NCI-H187 (cell line): Measurements from ENCODE around the gene RPTOR.

Experiments
- DNase-seq, 2 experiments: peaks; one replicate each; lab custom pipeline; 2025; lab: John Stamatoyannopoulos, UW

Gene RPTOR

DNA sequence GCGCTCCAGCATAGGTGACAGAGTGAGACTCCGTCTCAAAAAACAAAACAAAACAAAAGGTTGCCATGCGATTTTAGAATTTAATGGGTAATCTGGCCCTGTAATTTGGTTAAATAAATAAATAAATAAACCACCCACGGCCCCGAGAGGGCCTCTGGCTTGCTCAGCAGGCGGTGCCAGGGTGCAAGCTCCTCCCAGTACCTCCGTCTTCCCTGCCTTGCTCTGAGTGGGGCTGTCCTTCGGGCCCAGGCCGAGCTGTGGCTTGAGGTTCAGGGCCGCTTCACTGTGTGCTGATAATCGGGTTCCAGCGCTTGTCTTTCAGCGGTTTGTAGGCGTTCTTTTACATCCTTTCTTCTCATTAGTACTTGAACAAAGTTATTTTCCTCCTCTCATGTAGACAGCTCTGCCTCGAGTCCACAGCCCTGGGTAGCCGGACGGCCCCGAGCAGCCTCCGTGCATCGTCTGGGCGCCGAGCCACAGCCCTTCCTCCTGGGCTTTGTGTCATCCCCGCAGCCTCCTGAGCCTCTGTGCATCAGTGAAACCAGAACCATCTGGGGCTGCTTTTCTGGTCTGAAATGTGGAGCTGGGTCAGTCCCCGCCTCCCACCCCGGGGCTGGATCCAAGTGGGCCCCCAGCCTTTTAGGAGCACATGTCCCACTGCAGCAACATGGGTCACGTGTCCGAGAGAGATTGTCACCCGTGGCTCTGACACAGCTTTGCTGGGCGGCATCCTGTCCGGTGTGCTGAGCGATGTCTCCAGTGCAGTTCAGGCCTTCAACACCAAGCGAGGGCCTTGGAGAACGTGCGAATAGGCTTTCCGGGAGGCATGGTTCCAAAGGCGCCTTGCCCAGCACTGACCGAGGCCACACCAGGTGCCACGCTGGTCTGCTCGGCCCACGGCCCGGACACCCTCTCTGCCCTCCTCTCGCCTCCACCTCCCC is 289.6 kb downstream of the RPTOR start:
- no peak for DNase-seq

DNA sequence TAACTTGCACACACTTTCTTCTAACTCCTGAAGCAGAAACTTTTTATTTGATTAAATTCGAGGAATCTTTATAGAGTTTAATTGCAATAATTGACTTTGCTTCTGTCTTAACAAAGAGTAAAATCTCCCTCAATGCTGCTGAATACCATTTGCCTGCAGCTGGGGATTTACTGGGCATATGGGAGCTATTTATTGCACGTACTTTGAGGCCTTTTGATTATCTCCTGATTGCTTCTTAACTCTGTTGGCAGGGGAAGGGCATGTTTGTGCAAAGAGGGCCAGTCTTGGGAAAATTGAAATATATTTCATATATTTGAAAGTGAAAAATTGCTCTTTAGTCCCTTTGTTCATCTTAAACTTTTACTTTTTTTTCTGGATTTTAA is 290.2 kb downstream of the RPTOR start:
- DNase-seq, result no peak

DNA sequence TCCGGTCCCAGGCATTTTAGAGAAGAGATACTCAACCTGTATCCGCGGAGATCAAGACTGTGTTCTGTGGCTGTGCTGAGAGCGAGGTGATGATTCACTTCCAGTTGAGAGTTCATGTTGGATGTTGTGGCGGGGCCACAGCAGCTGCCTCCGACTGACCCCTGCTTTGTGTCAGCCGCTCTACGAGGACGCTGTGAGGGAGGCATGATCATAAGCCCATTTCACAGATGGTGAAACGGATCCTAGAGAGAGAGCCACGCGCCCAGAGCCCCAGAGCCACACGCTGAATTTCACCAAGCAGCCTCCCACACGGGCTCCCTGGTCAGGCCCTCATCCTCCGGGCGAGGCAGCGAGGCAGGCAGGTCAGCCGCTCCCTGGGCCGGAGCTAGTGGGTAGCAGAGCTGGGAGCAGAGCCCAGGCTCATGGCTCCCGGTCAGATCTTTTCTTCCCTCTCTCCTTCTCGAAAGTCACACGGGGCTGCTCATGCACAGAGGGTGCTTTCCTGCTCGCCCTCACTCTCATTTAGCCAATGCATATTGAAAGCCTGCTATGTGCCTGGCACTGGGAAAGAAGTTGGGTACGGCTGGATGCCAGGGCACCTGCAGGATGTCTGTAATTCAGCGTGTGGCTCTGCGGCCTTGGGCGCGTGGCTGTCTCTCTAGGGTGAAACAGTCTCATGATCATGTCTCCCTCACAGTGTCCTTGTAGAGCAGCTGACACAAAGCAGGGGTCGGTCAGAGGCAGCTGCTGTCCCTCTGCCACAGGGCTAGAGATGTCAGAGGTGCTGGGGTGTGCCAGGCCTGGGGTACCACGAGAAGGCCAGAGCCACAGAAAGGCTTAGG is 291.4 kb downstream of the RPTOR start:
- DNase-seq, result no peak

DNA sequence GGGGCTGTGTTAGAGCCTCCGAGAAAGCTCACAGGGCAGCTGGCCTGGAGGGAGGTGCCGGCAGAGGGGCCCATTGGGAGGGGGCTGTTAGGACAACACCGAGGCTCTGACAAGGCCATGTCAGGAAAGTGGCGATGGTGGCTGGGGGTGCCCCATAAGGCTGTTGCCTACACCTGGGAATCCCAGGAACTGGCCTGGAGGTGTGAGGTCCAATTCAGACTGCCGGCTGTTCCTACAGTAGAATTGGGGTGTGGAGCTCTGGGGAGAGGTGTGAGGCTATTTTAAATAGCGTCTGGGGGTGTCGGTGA is 292.0 kb downstream of the RPTOR start:
- DNase-seq, result no peak

DNA sequence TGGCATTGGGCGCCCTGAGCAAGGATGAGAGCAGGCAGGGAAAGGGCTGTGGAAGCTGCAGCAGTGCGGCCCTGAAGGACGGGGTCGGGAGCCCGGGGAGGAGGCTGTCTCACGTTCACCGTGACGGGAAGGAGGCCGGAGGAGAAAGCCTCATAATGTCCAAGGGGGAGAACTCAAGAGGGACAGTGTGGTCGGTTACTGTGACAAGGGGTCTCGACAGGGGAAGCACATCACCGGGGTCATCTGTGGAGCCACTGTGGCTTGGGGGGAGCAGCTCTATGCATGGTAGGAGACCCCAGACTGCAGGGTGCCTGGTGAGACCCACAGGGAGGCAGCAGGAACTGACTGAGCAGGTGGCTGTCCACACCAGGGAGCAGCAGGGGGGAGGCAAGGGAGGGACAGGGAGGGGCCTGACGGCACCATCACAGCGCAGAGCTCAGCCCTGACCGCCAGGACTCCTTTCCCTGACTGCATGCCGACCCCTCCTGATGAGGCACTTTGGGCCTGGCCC is 292.4 kb downstream of the RPTOR start:
- DNase-seq, result no peak

DNA sequence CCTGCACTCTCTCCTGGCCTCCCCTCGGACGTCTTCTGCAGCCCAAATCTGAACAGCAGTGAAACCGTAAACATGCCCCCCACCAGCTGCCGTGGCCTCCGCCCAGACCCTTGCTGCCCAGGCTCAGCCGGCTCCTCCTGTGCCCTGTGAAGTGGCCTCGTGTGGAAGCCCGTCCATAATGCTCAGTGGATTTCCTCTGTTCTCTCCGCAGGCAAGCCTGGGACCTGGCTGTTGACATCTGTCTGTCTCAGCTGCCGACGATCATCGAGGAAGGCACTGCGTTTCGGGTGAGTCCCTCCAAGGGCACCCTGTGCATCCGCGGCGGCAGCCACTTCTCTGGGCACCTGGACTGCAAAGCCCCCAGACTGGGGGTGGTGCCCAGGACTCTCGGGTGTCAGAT is 293.1 kb downstream of the RPTOR start:
- DNase-seq, result no peak

DNA sequence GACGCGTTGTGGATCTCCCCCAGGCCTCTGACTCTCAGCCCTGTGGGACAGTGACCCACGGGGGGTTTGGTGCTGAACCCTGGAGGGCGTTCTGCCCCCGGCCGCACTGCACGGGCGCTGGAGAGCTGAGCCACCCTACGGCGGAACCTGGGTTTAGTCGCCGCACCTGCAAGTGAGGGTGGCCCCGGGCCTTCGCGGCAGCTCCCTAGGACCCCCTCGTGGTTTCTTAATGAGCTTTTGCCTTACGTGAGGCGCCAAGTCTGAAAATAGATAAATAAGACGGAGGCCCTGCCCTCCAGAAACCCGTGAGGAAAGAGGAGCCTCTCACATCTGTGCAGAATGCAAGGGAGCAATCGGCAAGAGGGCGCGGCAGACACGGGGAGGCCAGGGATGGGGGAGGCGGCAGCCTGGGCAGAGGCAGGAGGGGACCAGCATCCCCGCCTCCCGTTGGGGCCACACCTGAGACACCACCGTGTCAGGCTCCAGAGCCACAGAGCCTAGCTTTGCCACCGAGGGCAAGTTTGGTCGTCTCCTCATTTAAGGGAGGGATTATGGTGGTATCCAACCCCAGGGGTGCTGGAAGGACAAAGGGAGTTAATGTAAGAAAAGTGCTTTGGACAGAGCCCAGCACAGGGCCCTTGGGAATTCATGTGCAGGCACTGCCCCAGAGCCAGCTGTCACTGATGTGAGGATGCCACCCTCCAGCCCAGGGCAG is 293.8 kb downstream of the RPTOR start:
- no peak for DNase-seq

DNA sequence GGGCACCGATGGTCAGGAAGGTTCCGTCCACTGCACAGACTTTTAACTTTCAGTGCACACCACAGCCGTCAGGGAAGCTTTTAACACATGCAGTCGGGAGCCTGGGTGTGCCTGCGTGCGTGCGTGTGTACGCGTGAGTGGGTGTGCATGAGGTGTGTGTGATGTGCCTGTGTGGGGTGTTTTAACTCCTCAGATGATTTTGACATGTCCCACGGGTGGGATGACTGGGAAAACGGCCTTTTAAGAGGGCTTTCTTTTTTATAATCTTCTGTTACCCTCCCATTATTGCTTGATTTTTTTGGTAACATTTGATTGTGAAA is 294.3 kb downstream of the RPTOR start:
- DNase-seq, result no peak

DNA sequence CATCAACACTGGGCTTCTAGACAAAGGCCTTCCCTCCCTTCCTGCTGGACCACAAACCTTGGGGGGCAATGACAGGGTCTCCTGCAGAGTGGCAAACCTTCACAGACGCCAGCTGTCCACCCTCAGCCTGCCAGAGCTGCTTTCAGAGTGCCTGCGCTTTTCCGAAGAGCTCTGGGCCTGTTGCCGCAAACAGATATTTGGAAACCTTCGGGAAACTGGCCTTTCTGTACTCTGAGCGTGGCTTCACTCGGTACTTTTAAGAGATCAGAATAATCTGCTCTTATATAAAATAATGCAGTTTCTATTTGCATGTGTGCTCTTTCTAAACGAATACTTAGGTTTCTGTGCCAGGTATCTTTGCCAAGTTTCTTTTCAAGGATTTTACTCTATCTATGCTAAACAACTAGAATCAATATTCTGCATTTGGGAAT is 294.9 kb downstream of the RPTOR start:
- no peak for DNase-seq

DNA sequence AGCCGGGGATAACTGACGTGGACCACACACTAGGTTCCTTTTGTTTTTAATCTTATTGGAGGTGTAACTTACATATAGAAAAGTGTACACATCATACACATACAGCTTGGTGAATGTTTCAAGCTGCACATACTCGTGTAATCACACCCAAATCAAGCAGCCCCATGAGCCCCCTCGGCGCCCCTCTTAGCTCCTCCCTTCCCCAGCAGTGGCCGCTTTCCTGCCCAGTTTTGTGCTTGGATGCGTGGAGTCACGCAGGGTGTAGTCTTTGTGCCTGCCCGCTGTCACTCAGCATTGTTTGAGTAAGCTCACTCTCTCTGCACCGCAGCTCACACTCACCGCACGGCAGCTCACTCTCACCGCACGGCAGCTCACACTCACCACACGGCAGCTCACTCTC is 295.3 kb downstream of the RPTOR start:
- DNase-seq, result no peak

DNA sequence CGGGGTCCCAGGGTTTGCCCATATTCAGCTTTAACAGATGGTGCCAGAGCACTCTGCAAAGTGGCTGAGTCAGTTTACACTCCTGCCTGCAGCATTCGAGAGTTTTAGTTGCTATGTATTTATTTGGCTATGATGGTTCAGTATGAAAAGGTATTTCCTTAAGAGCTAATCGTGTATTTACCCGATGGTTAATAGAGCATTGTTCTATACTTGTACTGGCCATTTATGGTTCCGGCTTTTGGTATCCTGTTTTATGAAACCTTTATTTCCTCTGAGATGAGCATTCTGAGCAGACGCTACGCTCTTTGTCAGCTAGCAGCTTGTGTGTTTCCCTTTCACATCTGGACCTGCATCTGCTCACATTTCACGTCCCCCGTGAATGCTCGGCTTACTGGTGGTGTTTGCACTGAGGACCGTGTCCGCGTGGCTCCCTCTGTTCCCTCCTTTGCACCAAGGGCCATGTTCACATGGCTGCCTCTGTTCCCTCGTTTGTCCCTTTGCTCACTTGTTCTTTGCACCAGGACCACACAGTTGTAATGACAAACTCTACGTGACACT is 297.9 kb downstream of the RPTOR start:
- no peak for DNase-seq

DNA sequence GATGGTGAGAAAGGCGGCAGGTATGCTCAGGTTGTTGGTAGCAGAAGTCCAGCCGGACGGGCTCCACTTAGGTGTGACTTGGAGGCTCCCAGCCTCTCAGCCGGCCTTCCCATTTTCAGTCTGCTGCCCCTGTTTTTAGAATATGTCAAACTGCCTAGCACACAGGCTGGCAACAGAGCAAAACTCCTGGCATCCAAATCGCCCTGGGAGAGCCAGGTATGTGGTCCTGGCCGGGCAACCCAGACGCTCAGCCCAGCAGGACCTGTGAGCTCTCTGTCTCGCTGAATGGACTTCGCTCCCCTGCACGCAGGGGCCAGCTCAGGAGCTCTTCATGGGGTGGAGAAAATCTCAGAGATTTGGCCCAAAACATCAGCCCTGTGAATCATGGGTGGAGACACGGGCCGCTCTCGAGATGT is 299.1 kb downstream of the RPTOR start:
- no peak for DNase-seq

DNA sequence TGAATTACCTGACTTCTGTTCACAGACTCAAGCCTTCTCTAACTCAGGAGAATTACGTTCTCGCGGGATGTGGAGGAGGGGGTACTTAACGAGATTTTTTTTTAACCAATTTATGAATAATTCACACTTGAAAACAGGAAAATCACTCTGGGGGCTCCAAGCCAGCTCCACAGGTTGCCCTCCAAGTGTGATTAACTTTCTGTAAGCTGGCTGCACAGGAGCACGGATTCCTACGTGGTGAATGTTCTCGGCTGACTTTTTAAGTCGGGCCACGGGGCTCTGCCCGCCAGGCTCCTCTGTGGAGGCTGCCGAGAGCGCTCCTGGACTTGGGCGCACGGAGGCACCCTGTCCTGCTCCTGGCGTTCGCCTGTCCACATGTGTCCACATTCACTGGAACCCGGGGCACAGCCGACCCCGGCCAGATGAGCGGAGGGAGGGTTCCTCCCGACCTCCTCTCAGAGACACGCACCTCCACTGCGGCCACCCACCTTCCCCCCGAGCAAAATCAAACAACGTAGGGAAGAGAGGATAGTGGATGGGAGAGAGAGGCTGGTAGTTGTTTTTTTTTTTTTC is 299.9 kb downstream of the RPTOR start:
- DNase-seq, result no peak

DNA sequence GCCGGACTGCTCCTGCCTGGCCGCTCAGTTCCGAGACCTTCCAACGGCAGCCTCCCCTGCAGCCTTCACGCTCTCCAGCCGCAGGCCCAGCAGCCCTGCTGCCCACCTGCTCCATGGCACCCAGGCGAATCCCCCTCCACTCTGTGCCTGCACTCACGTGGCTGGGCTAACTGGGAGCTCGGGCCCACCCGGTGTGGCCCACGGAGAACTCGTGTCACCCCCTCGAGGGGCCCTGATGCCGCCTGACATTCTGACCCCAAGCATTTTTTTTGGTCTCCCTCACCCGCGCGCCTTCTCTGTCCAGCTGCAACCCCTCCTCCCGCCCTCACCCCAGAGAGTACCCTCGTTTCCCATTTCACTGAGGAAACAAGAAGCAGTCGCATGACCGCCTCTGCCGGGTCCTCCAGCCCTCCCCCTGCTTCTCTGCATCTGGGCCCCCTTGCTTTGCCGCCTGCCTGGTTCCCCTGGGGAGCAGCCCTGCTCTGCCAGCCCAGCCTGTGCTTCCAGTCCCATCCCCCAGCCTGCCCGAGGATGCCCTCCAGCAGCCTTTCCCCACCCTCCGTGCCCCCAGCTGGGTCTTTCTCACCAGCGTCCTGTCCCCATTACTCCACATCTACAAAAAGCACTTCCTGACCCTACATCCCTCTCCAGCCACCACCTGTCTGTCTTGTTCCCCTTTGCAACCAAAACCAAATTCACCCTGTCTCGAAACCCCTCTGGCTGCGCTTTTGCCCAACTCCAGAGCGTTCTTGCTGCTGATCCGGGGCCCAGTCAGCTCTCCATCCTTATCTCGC is 300.6 kb downstream of the RPTOR start:
- DNase-seq, result no peak

DNA sequence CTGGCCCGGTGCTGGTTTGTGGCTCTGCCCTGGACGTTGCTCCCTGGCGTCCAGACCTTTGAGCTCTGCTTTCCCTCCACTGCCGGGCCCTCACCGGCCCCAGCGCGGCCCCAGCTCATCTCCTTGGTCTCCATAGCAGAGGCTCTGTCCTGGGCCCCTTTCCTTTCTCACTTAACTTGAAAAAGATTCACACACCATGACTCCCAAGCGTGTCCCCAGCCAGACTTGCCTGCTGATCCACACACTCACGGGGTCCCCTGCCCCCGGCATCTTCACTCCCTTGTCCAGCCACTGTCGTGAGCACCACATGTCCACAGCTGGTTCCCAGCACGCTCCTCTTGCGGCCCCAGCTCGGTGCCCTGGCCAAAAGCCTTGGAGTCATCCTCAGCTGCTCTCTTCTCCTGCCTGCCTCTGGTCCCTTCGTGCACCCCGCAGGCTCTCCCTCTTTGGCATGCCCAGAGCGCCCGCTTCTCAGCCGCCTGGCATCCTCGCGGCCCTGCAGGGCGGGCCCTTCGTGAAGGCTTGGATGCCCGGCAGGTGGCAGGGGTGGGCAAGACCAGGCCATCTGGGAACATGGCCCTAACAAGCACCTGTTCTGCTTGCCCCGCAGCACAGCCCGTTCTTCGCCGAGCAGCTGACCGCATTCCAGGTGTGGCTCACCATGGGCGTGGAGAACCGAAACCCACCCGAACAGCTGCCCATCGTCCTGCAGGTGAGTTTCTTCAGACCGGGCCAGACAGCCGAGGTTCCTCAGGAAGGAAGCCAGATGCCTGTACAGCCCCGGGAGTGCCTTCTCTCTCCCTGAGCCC is 301.4 kb downstream of the RPTOR start:
- DNase-seq, result no peak

DNA sequence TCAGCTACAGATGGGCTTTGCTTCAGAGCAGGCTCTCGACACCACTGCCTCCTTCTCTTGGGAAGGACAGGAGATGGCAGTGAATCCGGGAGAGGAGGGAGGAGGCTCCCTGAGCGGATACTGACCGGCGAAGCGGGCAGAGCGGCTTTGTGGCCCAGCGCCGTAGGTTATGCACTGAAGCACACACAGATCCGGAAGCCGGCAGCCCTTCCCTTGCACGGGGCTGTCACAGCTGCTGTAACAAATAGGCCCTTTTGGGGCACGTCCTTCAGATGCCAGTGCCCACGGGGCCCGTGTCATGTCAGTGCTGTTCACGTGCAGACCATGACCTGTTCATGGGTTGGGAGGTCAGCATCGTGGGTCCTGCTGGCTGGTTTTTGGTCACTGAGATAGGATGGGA is 302.3 kb downstream of the RPTOR start:
- no peak for DNase-seq

DNA sequence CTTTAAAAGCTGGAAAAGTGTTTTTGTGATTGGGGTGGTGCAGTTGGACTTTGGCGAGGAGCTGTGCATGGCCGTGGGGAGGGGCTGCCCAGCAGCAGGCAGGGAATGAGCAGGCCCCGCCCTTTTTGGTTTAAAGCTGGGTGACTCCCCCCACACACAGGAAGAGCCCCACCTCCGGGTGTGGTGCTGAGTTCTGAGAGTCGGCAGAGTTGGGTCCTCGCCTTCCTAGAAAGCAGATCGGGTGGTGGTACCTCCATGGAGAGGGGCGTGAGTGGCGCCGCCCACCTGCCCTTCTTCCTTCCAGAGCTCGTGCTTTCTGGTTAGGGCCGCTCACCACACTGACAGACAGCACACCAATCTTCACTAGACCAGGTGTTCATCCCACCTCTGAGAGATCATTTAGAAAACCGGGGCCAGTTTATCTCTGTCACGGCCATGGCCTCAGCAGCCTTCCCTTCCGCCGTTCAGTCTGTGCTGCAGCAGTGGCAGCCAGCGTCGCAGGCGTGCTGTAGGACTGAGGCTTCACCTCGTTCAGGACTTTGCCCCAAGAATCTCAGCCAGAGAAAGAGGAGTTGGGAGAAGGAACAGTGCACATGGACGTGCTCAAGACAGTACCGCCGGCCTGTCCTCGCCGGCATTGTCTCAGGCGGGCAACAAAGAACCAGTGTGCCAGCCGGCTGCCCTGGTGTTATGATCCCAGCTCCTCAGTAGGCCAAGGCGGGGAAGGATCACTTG is 303.0 kb downstream of the RPTOR start:
- DNase-seq, result no peak

DNA sequence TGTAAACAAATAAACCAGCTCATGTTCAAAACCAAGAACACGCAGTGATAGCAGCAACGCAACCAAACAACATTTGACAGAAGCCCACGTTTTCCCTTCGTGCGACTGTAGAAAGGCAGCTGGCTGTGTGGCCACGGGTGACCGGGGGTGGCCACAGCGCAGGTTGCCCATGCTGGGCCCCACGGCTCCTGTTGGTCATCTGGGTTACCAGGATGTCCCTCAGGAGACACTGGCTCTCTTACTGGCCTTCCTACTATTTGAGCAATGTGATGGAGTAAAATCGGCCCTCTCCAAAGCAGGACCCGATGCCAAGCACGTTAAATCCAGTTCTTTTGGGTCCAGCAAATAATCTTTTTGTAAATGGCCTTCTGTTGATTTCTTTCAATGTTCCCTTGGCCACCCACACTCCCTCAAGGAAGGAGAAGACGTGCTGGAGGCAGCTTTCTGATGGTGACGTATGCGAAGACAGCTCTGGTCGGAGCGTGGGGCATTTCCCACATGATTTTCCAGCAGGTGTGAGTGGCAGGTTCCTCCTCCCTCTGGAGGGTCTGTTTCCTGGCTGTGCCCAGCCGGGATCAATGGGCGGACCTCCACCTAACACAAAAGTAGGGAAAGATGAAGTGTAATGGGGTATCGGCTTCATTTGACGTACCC is 303.9 kb downstream of the RPTOR start:
- DNase-seq, result no peak

DNA sequence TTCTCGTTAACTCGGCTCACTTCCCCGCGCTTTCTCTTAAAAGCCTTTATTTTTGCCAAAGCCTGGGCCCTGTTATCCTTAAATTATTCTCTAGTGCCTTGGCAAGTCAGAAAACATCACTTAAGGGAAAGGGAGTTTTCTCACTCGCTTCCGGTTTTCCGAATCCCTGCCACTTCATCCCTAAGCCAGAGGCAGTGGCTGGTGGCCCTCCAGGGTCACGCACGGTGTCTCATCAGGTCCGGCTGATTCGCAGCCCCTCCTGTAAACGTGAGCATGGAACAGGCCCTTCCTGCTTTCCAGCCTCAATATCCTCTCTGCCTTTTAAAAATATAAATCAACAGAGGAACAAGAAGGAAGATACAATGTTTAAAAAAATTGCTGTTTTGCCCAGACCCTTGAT is 304.5 kb downstream of the RPTOR start:
- DNase-seq, result no peak
